BJ (cell line): ENCODE results near the gene C11orf42. TPM values are rescaled to one million over a fixed set of nuclear protein-coding genes. Genes with fewer than 3 reads are reported as not detected.

Experiments used
- CTCF ChIA-PET: fragments of 350-600 bp; formaldehyde crosslinking; extraction: SDS; loops from one replicate; lab custom pipeline; 2021; ENCODE audit warnings: antibody characterized with exemption, inconsistent platforms; lab: Yijun Ruan, JAX
- POLR2A ChIA-PET: fragments of 300-600 bp; sonication (Branson Sonifier 250); formaldehyde crosslinking; extraction: SDS; loops from one replicate; lab custom pipeline; 2021; ENCODE audit warnings: antibody characterized with exemption; lab: Charles Lee
- DNase-seq: peaks from one replicate; pipeline ENCODE4 v3.0.0-alpha.2; 2011; ENCODE audit warnings: low read depth
- H3K27me3 ChIP-seq: 2 replicates; pipeline ENCODE4 v1.6.0; 2011; ENCODE audit warnings: low read length; ENCODE audit not compliant: control insufficient read depth, insufficient read depth
- H3K36me3 ChIP-seq: 2 replicates; pipeline ENCODE4 v1.5.1; 2011; ENCODE audit warnings: low read length; ENCODE audit not compliant: control insufficient read depth, insufficient read depth
- H3K4me3 ChIP-seq: 2 replicates; pipeline ENCODE4 v1.5.1; 2011; ENCODE audit warnings: low read depth, mild to moderate bottlenecking, control low read depth, low read length
- polyA plus RNA-seq: library from polyadenylated mRNA; depleted of rRNA; stranded (reverse); fragments of >200 nt; gene quantifications from 2 replicates; pipeline ENCODE4 v1.2.3, GENCODE V29; 2011
- TF ChIP-seq, protein P1 (sequence below): IDR thresholded peaks from 2 replicates; pipeline ENCODE4 v1.5.1; 2011; ENCODE audit warnings: low read depth, mild to moderate bottlenecking, control low read depth, inconsistent platforms, low read length, moderate library complexity; ENCODE audit not compliant: insufficient read depth

C11orf42 gene
- polyA plus RNA-seq, 1 experiment: not detected

DNA sequence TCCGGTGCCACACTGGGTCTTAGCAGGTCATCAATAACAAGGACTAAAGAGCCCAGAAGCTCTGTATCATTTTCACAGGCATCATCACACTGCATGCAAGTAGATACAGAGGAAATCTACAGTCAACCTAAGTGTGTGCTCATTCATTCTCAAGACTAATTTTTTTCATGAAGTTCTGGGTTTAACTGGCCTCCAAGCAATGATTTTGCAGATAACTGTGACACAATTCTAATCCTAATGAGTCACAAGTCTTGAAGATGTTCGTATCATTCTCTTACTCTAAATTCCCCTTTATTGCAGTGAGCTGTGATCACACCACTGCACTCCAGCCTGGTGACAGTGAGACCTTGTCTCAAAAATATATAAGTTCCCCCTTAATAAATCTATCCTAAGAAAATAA is 3.9 kb upstream of the C11orf42 start:
- POLR2A ChIA-PET: no interaction called here
- no peak overlapping the region for H3K4me3 ChIP-seq
- CTCF ChIA-PET: interaction anchor here (0.8 kb wide), 1 partner anchor 152 kb away, joined by 3 read pairs; no protein-coding TSS in a partner anchor
- TF ChIP-seq, protein P1, sequence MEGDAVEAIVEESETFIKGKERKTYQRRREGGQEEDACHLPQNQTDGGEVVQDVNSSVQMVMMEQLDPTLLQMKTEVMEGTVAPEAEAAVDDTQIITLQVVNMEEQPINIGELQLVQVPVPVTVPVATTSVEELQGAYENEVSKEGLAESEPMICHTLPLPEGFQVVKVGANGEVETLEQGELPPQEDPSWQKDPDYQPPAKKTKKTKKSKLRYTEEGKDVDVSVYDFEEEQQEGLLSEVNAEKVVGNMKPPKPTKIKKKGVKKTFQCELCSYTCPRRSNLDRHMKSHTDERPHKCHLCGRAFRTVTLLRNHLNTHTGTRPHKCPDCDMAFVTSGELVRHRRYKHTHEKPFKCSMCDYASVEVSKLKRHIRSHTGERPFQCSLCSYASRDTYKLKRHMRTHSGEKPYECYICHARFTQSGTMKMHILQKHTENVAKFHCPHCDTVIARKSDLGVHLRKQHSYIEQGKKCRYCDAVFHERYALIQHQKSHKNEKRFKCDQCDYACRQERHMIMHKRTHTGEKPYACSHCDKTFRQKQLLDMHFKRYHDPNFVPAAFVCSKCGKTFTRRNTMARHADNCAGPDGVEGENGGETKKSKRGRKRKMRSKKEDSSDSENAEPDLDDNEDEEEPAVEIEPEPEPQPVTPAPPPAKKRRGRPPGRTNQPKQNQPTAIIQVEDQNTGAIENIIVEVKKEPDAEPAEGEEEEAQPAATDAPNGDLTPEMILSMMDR: no peak
- H3K27me3 ChIP-seq: no peaks in the 10 kb centered on the region
- no peaks in the 10 kb centered on the region for H3K36me3 ChIP-seq
- no peak for DNase-seq

DNA sequence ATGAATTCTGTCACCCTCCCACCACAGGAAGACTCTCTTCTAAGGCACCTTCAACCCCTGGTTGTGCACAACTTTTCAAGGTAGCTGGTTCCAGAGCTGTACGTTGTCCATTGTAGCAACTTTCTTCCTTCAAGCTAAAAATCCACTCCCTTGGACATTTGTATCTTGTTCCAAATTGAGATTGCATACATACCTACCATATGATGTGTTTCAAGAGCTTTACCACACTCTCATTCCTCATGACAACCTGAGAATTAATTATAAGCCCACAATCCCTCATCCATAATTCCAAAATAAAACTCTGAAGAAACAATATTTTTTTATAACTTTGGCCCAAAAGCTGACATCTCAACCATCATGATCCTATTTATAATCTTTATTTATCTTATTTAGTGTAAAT is 3.3 kb upstream of the C11orf42 start:
- ChIA-PET CTCF (interaction anchor here (0.8 kb wide), 1 partner anchor 152 kb away, joined by 3 read pairs; no protein-coding TSS in a partner anchor), POLR2A (no interaction called here)
- H3K27me3 ChIP-seq: no peaks in the 10 kb centered on the region
- H3K4me3 ChIP-seq: no peak overlapping the region
- TF ChIP-seq, protein P1: no peak
- DNase-seq: no peak
- H3K36me3 ChIP-seq: no peaks in the 10 kb centered on the region

DNA sequence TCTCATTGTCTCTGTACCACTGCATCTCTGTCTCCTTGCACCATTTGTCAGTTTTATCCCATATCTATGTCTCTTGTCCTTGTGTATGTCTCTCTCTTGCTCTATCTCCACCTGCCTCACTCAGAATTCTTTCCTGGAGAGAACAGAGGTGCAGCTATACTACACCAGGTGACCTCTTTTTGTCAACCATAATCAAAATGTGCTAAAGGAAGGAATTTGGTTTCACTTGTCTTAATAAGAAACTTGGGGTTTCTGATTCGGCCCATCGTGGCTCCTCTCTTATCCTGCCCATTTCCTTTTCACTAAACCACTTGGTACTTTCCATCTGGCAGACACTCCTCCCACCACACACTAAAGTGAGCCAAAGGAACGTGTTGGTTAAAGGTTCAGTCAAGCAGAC is 2.0 kb upstream of the C11orf42 start:
- Histone ChIP-seq H3K36me3 (no peaks in the 10 kb centered on the region), H3K27me3 (no peaks in the 10 kb centered on the region), H3K4me3 (no peak overlapping the region)
- DNase-seq: no peak
- TF ChIP-seq, protein P1: no peak
- POLR2A ChIA-PET: no interaction called here
- CTCF ChIA-PET: interaction anchor here (0.7 kb wide), 1 partner anchor 47 kb away, joined by 3 read pairs; no protein-coding TSS in a partner anchor

DNA sequence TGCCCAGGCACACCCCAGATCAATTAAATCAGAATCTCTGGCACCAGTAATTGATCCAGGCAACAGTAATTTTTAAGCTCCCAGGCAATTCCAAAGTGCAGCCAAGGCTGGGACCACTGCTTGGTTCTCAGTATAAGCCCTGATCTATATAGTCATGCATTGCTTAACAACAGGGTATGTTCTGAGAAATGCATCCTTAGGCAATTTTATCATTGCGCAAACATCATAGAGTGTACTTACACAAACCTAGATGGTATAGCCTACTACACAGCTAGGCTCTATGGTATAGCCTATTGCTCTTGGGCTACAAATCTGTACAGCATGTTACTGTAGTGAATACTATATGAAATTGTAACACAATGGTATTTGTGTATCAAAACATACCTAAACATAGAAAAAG is 651 bp upstream of the C11orf42 start:
- no peak for DNase-seq

DNA sequence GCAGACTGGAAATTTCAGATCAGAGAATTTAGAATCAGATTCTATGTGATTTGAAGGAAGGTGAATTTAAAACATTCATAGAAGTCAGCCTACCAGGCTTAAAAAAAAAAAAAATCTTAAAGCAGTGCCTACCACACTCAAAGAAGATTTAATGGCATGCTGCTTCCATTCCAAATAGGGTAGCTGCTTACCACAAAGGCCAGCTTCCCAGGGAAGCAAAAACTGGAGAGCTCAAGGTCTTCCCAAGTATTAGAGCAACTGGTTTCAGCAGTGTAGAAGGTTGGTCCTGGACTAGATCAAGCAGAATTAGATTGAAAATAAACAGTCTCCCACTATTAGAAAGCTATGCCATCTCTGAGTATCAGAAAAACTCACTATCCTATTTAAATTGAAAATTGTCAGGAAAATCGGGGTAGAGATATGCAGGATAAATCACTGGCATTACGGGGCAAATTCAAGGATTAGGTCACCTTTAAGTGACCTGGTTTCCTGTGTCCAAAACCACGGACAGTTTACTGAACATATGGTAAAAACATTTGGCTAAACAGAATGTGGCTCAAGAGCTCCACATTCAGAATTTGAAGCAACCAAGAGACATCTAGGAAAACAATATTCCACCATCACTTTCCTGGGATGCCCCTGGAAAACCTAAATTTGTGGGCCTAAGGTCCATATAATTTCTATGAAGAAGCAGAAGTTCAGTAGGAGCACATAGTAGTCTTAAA is 1.3 kb downstream of the C11orf42 start:
- DNase-seq: no peak
- ChIA-PET CTCF (interaction anchor here (1.5 kb wide), 1 partner anchor 9 kb away, joined by 5 read pairs; no protein-coding TSS in a partner anchor), POLR2A (no interaction called here)
- TF ChIP-seq, protein P1: no peak
- H3K36me3 ChIP-seq: peaks cover 11% of the 10 kb centered on the region
- H3K4me3 ChIP-seq: no peak overlapping the region
- no peaks in the 10 kb centered on the region for H3K27me3 ChIP-seq

More for the DNA sequence above, 651 bp upstream of the C11orf42 start:
- Histone ChIP-seq H3K4me3 (no peak overlapping the region), H3K27me3 (no peaks in the 10 kb centered on the region), H3K36me3 (peaks cover 1% of the 10 kb centered on the region; the same call in 1 of the 2 replicates)
- TF ChIP-seq, protein P1: no peak
- POLR2A ChIA-PET: no interaction called here
- CTCF ChIA-PET: no interaction called here
